HepG2 (cell line): ENCODE data around the gene MLLT1. TPM values are rescaled to one million over a fixed set of nuclear protein-coding genes. Genes with fewer than 3 reads are reported as not detected.

Experiments used
- ATAC-seq: fragments of 200-7000 bp; cut with Tn5 transposase; 3 replicates; pipeline ENCODE4 v1.9.1; 2020; ENCODE audit warnings: mild to moderate bottlenecking, moderate library complexity
- BruUV-seq: library from RNA; stranded (reverse); fragments of 400-500 nt; replicated peaks from 2 replicates; lab custom pipeline; 2021; lab: Mats Ljungman, UMichigan
- CTCF ChIA-PET: fragments of 300-600 bp; formaldehyde crosslinking; extraction: SDS; loops from one replicate; lab custom pipeline; 2021; ENCODE audit warnings: low total read pairs, inconsistent platforms, low intra/inter-chr PET ratio; lab: Yijun Ruan, JAX
- POLR2A ChIA-PET: fragments of 350-600 bp; sonication (Branson Sonifier 250); formaldehyde crosslinking; loops from one replicate; lab custom pipeline; 2020; ENCODE audit warnings: antibody characterized with exemption, inconsistent platforms; lab: Yijun Ruan, JAX
- DNase-seq: peaks from one replicate; pipeline ENCODE4 v3.0.0-alpha.2; 2015; ENCODE audit warnings: low spot score
- FAIRE-seq: peaks from 3 replicates; lab custom pipeline; 2011; peaks lifted over from hg19 to GRCh38; lab: Jason Lieb, UNC
- H2AFZ ChIP-seq: one replicate; pipeline ENCODE4 v1.6.1; 2011; ENCODE audit warnings: low read length, inconsistent platforms
- H3K27ac ChIP-seq: fragments of 300-600 bp; 3 replicates; pipeline ENCODE4 v1.8.0; 2011; ENCODE audit warnings: mixed run types, mild to moderate bottlenecking, mixed read lengths, low read length, inconsistent platforms; ENCODE audit not compliant: insufficient read depth; ENCODE audit errors: extremely low read length
- H3K27me3 ChIP-seq, 2 experiments: fragments of 200-600 bp in 1 of 2; 2 replicates in 1 of 2; 3 replicates in 1 of 2; pipeline versions ENCODE4 v1.6.0 to v1.8.0; 2011; ENCODE audit warnings: low read length in 2 of 2, mild to moderate bottlenecking in 2 of 2, moderate library complexity in 2 of 2, inconsistent platforms in 1 of 2; ENCODE audit not compliant: insufficient read depth in 2 of 2, control insufficient read depth in 1 of 2
- H3K36me3 ChIP-seq, 2 experiments: fragments of 200-600 bp in 1 of 2; replicated peaks in 1 of 2; 2 replicates in 1 of 2; 3 replicates in 1 of 2; pipeline versions ENCODE4 v1.5.1 to v1.8.0; 2011; ENCODE audit warnings: low read length in 2 of 2, inconsistent platforms in 1 of 2; ENCODE audit not compliant: insufficient read depth in 2 of 2, control insufficient read depth in 1 of 2
- H3K4me1 ChIP-seq: 2 replicates; pipeline ENCODE4 v1.5.1; 2012; ENCODE audit warnings: low read length, inconsistent platforms; ENCODE audit not compliant: insufficient read depth
- H3K4me2 ChIP-seq: 2 replicates; pipeline ENCODE4 v1.6.0; 2011; ENCODE audit warnings: low read depth, low read length, inconsistent platforms
- H3K4me3 ChIP-seq, 3 experiments: fragments of 200-600 bp in 1 of 3; sonication (generic), shearing (Covaris generic) in 1 of 3; replicated peaks in 1 of 3; 2 replicates each; pipeline ENCODE4 v1.5.1; 2011 to 2016; ENCODE audit warnings: low read length in 3 of 3, inconsistent platforms in 2 of 3, low read depth in 2 of 3, mild to moderate bottlenecking in 2 of 3, control low read depth in 1 of 3, mixed read lengths in 1 of 3; ENCODE audit not compliant: insufficient read depth in 1 of 3
- H3K79me2 ChIP-seq: one replicate; pipeline ENCODE4 v1.6.1; 2011; ENCODE audit warnings: low read length, inconsistent platforms; ENCODE audit not compliant: insufficient read depth
- H3K9ac ChIP-seq: 2 replicates; pipeline ENCODE4 v1.6.0; 2011; ENCODE audit warnings: mild to moderate bottlenecking, low read depth, low read length, inconsistent platforms; ENCODE audit not compliant: insufficient read depth
- H3K9me3 ChIP-seq: 2 replicates; pipeline ENCODE4 v1.5.1; 2012; ENCODE audit warnings: mild to moderate bottlenecking, low read length
- H4K20me1 ChIP-seq: 2 replicates; pipeline ENCODE4 v1.6.0; 2011; ENCODE audit warnings: inconsistent platforms, mild to moderate bottlenecking, low read length, moderate library complexity; ENCODE audit not compliant: insufficient read depth
- ARID4A ChIP-seq: sonication (generic); formaldehyde crosslinking; IDR thresholded peaks from 2 replicates; pipeline ENCODE4 v1.5.0; 2020; ENCODE audit warnings: mild to moderate bottlenecking, missing genetic modification reagents, borderline replicate concordance
- CTCF ChIP-seq: sonication (generic); formaldehyde crosslinking; IDR thresholded peaks from 2 replicates; pipeline ENCODE4 v1.5.0; 2020; ENCODE audit warnings: mild to moderate bottlenecking, missing genetic modification reagents, moderate library complexity
- FOXP1 ChIP-seq, 2 experiments: fragments of 450-650 bp in 1 of 2; IDR thresholded peaks; 2 replicates each; pipeline ENCODE4 v1.6.1; 2017 to 2018; ENCODE audit warnings: antibody characterized with exemption in 1 of 2
- HDAC1 ChIP-seq: sonication (generic); formaldehyde crosslinking; IDR thresholded peaks from 2 replicates; pipeline ENCODE4 v1.5.1; 2020; ENCODE audit warnings: mild to moderate bottlenecking, missing genetic modification reagents
- KAT2B ChIP-seq: fragments of 150-350 bp; IDR thresholded peaks from 2 replicates; pipeline ENCODE4 v1.6.1; 2014; ENCODE audit warnings: low read depth, low read length, borderline replicate concordance
- SMAD9 ChIP-seq: sonication (generic); formaldehyde crosslinking; IDR thresholded peaks from 2 replicates; pipeline ENCODE4 v1.5.1; 2020; ENCODE audit warnings: mild to moderate bottlenecking, missing genetic modification reagents
- TOE1 ChIP-seq: sonication (generic); formaldehyde crosslinking; IDR thresholded peaks from 2 replicates; pipeline ENCODE4 v1.4.0; 2020; ENCODE audit warnings: mild to moderate bottlenecking, missing genetic modification reagents
- ZBTB39 ChIP-seq: sonication (generic); formaldehyde crosslinking; IDR thresholded peaks from 2 replicates; pipeline ENCODE4 v1.5.0; 2020; ENCODE audit warnings: missing genetic modification reagents
- ZBTB4 ChIP-seq: sonication (generic); formaldehyde crosslinking; IDR thresholded peaks from 2 replicates; pipeline ENCODE4 v1.4.0; 2020; ENCODE audit warnings: missing genetic modification reagents, mild to moderate bottlenecking, borderline replicate concordance
- ZMAT3 ChIP-seq: sonication (generic); formaldehyde crosslinking; conservative IDR thresholded peaks from 2 replicates; pipeline ENCODE4 v1.7.0; 2021; ENCODE audit warnings: missing genetic modification reagents
- ZSCAN25 ChIP-seq: sonication (generic); formaldehyde crosslinking; IDR thresholded peaks from 2 replicates; pipeline ENCODE4 v1.8.0; 2022; ENCODE audit warnings: mild to moderate bottlenecking, missing genetic modification reagents
- WGBS: methylation state at CpG from one replicate; pipeline ENCODE4 v1.1.6; 2017; ENCODE audit warnings: low lambda C conversion rate; 5-methylcytosine and 5-hydroxymethylcytosine counted together
- in situ Hi-C: cut with HindIII; loops from 2 replicates; pipeline ENCODE4 v1.10.0; 2017; ENCODE audit warnings: low pct_unique_long_range_greater_than_20kb; ENCODE audit not compliant: extremely low pct_ligation_motif_present
- intact Hi-C: fragments of 100-400 bp; cut with micrococcal nuclease; formaldehyde crosslinking; loops from one replicate; pipeline ENCODE4 v1.10.0; 2022; ENCODE audit not compliant: unreplicated experiment
- polyA plus RNA-seq, 8 experiments: library from polyadenylated mRNA; depleted of rRNA in 3 of 8; stranded (reverse) in 7 of 8; unstranded in 1 of 8; fragments of >200 nt; fragmentation: Illumina TruSeq in 4 of 8; extraction: Trizol in 4 of 8; gene quantifications; 2 replicates each; pipeline versions ENCODE4 v1.2.1 to v1.2.3, GENCODE V29; 2011 to 2016; ENCODE audit warnings: low read depth in 4 of 8, missing spikeins in 1 of 8, mixed read lengths in 1 of 8; ENCODE audit not compliant: insufficient read depth in 1 of 8
- total RNA-seq, 5 experiments: library from RNA; depleted of rRNA; stranded (reverse); fragments of >200 nt; fragmentation: Illumina TruSeq; extraction: Trizol; gene quantifications; 2 replicates each; pipeline ENCODE4 v1.2.3, GENCODE V29; 2016; ENCODE audit warnings: low read depth in 1 of 5

Gene MLLT1
- total and polyA plus RNA-seq, 2 of the 13 experiments (the other 11 are each of a cell fraction or from before 2014, with no cell fraction given): 11.7 to 12.2 TPM

GRCh38 chr19:6267552-6268381 is 12.0 kb downstream of the MLLT1 start:
- no peak for DNase-seq
- Histone ChIP-seq H4K20me1 (no peaks in the 10 kb centered on the region), H3K4me2 (no peak overlapping the region), H3K36me3 (peaks cover 23 to 53% of the 10 kb centered on the region in 2 experiments), H3K79me2 (peaks cover 33% of the 10 kb centered on the region), H3K4me1 (peaks cover 39% of the 10 kb centered on the region), H3K27me3 (no peaks in the 10 kb centered on the region), H2AFZ (no peak overlapping the region), H3K9ac (no peak overlapping the region), H3K27ac (peak overlapping the region; percentile 31), H3K4me3 (no peak overlapping the region), H3K9me3 (no peaks in the 10 kb centered on the region)
- peak; percentile 68 for ATAC-seq
- 78% methylated on average over 17 of the region's 17 CpGs for WGBS
- ChIA-PET POLR2A (no interaction called here), CTCF (no interaction called here)
- FAIRE-seq: no peak
- intact Hi-C loops (no loop called here), in situ Hi-C loops (no loop called here)
- BruUV-seq: no TSS peak
- no peak for TF ChIP-seq TOE1
- peak; percentile 95 for TF ChIP-seq ZSCAN25
- peak; percentile 43; the same call in 1 of the 2 replicates for TF ChIP-seq ARID4A (CRISPR knock-in tag)
- TF ChIP-seq ZBTB4: peak; percentile 79; the same call in 1 of the 2 replicates
- 0 out of 2 replicates have a peak, but pooled peaks have one; percentile 12 for TF ChIP-seq CTCF (CRISPR knock-in tag)
- TF ChIP-seq ZBTB39: no peak
- TF ChIP-seq SMAD9: no peak
- peak; percentile 54; the same call in 1 of the 2 replicates for TF ChIP-seq KAT2B
- TF ChIP-seq HDAC1: peak; percentile 52; the same call in 1 of the 2 replicates
- TF ChIP-seq ZMAT3 (CRISPR knock-in tag): no peak
- TF ChIP-seq FOXP1 (IDR thresholded peaks at IDR 0.05): no peak
- TF ChIP-seq FOXP1 (CRISPR knock-in tag; IDR thresholded peaks at IDR 0.05): no peak
